Forelimb muscle (tissue), 1 donor: ENCODE results near the gene C2orf66. TPM values are rescaled to one million over a fixed set of nuclear protein-coding genes. Genes with fewer than 3 reads are reported as not detected.

Source experiments
- DNase-seq: peaks from one replicate; pipeline ENCODE4 v3.0.0-alpha.2; 2013; ENCODE audit warnings: low read depth
- polyA plus RNA-seq: library from polyadenylated mRNA; unstranded; fragments of 120-200 nt; gene quantifications from one replicate; pipeline ENCODE4 v1.2.1, GENCODE V29; 2013; ENCODE audit not compliant: insufficient read length

Gene C2orf66
- polyA plus RNA-seq, 1 donor, result 0.14 TPM

GRCh38 chr2:196759378-196759706, 49.8 kb downstream of the C2orf66 start:
- no peak for DNase-seq

- DNase-seq, result no peak
These were observed 50.4 kb downstream of the C2orf66 start for GRCh38 chr2:196758474-196759377.

Other genes starting within 250 kb of the C2orf66 start
- gene HECW2, start 215.8 kb downstream of the C2orf66 start, polyA plus RNA-seq, result 5.6 TPM
- gene CCDC150, start 169.6 kb downstream of the C2orf66 start, polyA plus RNA-seq, result 5.9 TPM
- 46.8 TPM for gene GTF3C3, start 9.7 kb downstream of the C2orf66 start, polyA plus RNA-seq
- gene PGAP1, start 117.4 kb upstream of the C2orf66 start, polyA plus RNA-seq, result 13.8 TPM